K562 (cell line): Measurements from ENCODE around the gene TBXA2R. TPM values are rescaled to one million over a fixed set of nuclear protein-coding genes. Genes with fewer than 3 reads are reported as not detected.

Source experiments
- ARHGAP35 ChIP-seq: fragments of 450-650 bp; IDR thresholded peaks from 2 replicates; pipeline ENCODE4 v1.6.1; 2018; ENCODE audit not compliant: partially characterized antibody
- CSDE1 ChIP-seq, 2 experiments: fragments of 450-650 bp; IDR thresholded peaks; 2 replicates each; pipeline ENCODE4 v1.6.1; 2016; ENCODE audit warnings: mild to moderate bottlenecking in 1 of 2
- DDX20 ChIP-seq: fragments of 450-650 bp; IDR thresholded peaks from 2 replicates; pipeline ENCODE4 v1.6.1; 2016; ENCODE audit warnings: missing genetic modification characterization, low read depth, mild to moderate bottlenecking, missing compliant biosample characterization, moderate library complexity
- MTA3 ChIP-seq: fragments of 450-650 bp; formaldehyde crosslinking; IDR thresholded peaks from 2 replicates; pipeline ENCODE4 v1.6.1; 2017; ENCODE audit warnings: mild to moderate bottlenecking, borderline replicate concordance
- POLR3A ChIP-seq: IDR thresholded peaks from 2 replicates; pipeline ENCODE4 v1.6.1; 2011; ENCODE audit warnings: borderline replicate concordance, mild to moderate bottlenecking, moderate library complexity; ENCODE audit not compliant: insufficient read length, insufficient read depth; ENCODE audit errors: extremely low read depth
- TAF15 ChIP-seq: fragments of 200-400 bp; formaldehyde crosslinking; IDR thresholded peaks from 2 replicates; pipeline ENCODE4 v1.6.1; 2017; ENCODE audit warnings: mild to moderate bottlenecking, low read depth, low read length, moderate library complexity
- ZNF282 ChIP-seq: sonication (generic); formaldehyde crosslinking; IDR thresholded peaks from 2 replicates; pipeline ENCODE4 v1.8.1; 2023; ENCODE audit warnings: missing genetic modification reagents
- polyA plus RNA-seq, 8 experiments: library from polyadenylated mRNA; depleted of rRNA in 4 of 8; stranded (reverse) in 5 of 8; unstranded in 3 of 8; fragments of >200 nt; fragmentation: Nextera tagmentation in 2 of 8; fragmentation: Illumina TruSeq in 1 of 8; extraction: Ambion mirVana in 2 of 8; extraction: Trizol in 1 of 8; gene quantifications; 2 replicates each; pipeline versions ENCODE4 v1.2.1 to v1.2.3, GENCODE V29; 2011 to 2014; ENCODE audit warnings: inconsistent platforms in 1 of 8, missing spikeins in 1 of 8
- total RNA-seq, 7 experiments: library from RNA; depleted of rRNA in 6 of 7; stranded (reverse); fragments of >200 nt in 6 of 7; fragmentation: Illumina TruSeq in 2 of 7; extraction: Trizol in 2 of 7; gene quantifications; 2 replicates each; pipeline versions ENCODE4 v1.2.1 to v1.2.3, GENCODE V29; 2011 to 2021; ENCODE audit warnings: low replicate concordance in 1 of 7
- TF ChIP-seq, protein P1 (sequence below): fragments of 450-650 bp; IDR thresholded peaks from 2 replicates; pipeline ENCODE4 v1.6.1; 2018; ENCODE audit not compliant: partially characterized antibody
- TF ChIP-seq, protein P2 (sequence below), 2 experiments: fragments of 450-650 bp; conservative IDR thresholded peaks; 2 replicates each; pipeline ENCODE4 v1.6.1; 2017; ENCODE audit warnings: mild to moderate bottlenecking in 2 of 2, moderate library complexity in 2 of 2
- TF ChIP-seq, protein P3 (sequence below): fragments of 450-650 bp; IDR thresholded peaks from 2 replicates; pipeline ENCODE4 v1.6.1; 2016; ENCODE audit warnings: mild to moderate bottlenecking
- TF ChIP-seq, protein P4 (sequence below): fragments of 450-650 bp; IDR thresholded peaks from 2 replicates; pipeline ENCODE4 v1.6.1; 2017; ENCODE audit warnings: antibody characterized with exemption, mild to moderate bottlenecking
- TF ChIP-seq, protein P5 (sequence below): fragments of 250-450 bp; sonication (Bioruptor Pico); IDR thresholded peaks from 2 replicates; pipeline ENCODE4 v1.4.0; 2020; ENCODE audit warnings: mild to moderate bottlenecking

Gene TBXA2R
- total and polyA plus RNA-seq, 9 of the 15 experiments (the other 6 are each of a cell fraction or from before 2014, with no cell fraction given), result 1.5 to 24.0 (median 2.8) TPM

DNA sequence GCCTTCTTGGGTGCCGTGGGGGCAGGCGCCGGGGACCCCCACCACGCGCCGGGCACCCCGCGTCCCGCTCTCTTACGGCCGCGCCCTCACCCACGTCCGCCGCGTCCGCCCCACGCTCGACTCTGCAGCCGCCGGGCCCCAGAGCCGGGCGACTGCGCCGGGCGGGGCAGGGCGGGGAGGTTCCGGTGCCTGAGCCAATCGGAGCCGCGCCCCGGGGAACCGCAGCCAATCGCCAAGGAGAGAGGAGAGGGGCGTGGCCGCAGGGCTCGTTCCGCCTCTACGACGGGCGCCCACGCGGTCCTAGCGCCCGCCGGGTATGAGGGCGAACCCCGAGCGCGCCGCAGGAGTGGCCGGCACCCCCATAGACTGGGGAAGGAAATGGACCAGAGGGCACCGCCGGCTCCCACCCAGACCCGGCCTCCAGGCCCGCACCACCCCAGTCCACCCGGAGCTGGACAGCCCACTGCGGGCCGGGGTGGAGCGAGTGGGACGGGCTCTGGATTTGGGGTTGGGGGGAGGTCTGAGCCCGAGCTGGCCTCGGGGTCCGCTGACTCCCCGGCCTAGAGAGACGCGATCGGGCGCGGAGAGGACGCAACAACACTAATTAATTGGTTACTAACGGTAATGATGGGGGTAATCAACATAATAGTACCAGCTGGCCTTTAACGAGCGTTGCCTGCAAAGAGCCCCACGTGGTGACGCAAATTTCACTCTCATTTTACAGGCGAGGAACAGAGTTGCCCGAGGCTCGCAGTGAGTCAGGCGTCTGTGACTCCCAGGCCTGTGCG, 49.0 kb downstream of the TBXA2R start, which contains the start of gene MFSD12 (continued):
- TF ChIP-seq, protein P1, sequence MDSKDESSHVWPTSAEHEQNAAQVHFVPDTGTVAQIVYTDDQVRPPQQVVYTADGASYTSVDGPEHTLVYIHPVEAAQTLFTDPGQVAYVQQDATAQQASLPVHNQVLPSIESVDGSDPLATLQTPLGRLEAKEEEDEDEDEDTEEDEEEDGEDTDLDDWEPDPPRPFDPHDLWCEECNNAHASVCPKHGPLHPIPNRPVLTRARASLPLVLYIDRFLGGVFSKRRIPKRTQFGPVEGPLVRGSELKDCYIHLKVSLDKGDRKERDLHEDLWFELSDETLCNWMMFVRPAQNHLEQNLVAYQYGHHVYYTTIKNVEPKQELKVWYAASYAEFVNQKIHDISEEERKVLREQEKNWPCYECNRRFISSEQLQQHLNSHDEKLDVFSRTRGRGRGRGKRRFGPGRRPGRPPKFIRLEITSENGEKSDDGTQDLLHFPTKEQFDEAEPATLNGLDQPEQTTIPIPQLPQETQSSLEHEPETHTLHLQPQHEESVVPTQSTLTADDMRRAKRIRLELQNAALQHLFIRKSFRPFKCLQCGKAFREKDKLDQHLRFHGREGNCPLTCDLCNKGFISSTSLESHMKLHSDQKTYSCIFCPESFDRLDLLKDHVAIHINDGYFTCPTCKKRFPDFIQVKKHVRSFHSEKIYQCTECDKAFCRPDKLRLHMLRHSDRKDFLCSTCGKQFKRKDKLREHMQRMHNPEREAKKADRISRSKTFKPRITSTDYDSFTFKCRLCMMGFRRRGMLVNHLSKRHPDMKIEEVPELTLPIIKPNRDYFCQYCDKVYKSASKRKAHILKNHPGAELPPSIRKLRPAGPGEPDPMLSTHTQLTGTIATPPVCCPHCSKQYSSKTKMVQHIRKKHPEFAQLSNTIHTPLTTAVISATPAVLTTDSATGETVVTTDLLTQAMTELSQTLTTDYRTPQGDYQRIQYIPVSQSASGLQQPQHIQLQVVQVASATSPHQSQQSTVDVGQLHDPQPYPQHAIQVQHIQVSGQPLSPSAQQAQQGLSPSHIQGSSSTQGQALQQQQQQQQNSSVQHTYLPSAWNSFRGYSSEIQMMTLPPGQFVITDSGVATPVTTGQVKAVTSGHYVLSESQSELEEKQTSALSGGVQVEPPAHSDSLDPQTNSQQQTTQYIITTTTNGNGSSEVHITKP, result peak; percentile 42
- TF ChIP-seq ZNF282 (no peak), POLR3A (no peak), TAF15 (no peak), ARHGAP35 (no peak), CSDE1 (IDR thresholded peaks at IDR 0.05) (no peak; a peak in 1 of 4 replicates), MTA3 (peak; percentile 67), DDX20 (tag) (no peak)
- TF ChIP-seq, protein P2, sequence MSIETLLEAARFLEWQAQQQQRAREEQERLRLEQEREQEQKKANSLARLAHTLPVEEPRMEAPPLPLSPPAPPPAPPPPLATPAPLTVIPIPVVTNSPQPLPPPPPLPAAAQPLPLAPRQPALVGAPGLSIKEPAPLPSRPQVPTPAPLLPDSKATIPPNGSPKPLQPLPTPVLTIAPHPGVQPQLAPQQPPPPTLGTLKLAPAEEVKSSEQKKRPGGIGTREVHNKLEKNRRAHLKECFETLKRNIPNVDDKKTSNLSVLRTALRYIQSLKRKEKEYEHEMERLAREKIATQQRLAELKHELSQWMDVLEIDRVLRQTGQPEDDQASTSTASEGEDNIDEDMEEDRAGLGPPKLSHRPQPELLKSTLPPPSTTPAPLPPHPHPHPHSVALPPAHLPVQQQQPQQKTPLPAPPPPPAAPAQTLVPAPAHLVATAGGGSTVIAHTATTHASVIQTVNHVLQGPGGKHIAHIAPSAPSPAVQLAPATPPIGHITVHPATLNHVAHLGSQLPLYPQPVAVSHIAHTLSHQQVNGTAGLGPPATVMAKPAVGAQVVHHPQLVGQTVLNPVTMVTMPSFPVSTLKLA (conservative IDR thresholded peaks at IDR 0.05), result peak; percentile 89 to 91
- TF ChIP-seq, protein P3, sequence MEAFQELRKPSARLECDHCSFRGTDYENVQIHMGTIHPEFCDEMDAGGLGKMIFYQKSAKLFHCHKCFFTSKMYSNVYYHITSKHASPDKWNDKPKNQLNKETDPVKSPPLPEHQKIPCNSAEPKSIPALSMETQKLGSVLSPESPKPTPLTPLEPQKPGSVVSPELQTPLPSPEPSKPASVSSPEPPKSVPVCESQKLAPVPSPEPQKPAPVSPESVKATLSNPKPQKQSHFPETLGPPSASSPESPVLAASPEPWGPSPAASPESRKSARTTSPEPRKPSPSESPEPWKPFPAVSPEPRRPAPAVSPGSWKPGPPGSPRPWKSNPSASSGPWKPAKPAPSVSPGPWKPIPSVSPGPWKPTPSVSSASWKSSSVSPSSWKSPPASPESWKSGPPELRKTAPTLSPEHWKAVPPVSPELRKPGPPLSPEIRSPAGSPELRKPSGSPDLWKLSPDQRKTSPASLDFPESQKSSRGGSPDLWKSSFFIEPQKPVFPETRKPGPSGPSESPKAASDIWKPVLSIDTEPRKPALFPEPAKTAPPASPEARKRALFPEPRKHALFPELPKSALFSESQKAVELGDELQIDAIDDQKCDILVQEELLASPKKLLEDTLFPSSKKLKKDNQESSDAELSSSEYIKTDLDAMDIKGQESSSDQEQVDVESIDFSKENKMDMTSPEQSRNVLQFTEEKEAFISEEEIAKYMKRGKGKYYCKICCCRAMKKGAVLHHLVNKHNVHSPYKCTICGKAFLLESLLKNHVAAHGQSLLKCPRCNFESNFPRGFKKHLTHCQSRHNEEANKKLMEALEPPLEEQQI, result no peak
- TF ChIP-seq, protein P4, sequence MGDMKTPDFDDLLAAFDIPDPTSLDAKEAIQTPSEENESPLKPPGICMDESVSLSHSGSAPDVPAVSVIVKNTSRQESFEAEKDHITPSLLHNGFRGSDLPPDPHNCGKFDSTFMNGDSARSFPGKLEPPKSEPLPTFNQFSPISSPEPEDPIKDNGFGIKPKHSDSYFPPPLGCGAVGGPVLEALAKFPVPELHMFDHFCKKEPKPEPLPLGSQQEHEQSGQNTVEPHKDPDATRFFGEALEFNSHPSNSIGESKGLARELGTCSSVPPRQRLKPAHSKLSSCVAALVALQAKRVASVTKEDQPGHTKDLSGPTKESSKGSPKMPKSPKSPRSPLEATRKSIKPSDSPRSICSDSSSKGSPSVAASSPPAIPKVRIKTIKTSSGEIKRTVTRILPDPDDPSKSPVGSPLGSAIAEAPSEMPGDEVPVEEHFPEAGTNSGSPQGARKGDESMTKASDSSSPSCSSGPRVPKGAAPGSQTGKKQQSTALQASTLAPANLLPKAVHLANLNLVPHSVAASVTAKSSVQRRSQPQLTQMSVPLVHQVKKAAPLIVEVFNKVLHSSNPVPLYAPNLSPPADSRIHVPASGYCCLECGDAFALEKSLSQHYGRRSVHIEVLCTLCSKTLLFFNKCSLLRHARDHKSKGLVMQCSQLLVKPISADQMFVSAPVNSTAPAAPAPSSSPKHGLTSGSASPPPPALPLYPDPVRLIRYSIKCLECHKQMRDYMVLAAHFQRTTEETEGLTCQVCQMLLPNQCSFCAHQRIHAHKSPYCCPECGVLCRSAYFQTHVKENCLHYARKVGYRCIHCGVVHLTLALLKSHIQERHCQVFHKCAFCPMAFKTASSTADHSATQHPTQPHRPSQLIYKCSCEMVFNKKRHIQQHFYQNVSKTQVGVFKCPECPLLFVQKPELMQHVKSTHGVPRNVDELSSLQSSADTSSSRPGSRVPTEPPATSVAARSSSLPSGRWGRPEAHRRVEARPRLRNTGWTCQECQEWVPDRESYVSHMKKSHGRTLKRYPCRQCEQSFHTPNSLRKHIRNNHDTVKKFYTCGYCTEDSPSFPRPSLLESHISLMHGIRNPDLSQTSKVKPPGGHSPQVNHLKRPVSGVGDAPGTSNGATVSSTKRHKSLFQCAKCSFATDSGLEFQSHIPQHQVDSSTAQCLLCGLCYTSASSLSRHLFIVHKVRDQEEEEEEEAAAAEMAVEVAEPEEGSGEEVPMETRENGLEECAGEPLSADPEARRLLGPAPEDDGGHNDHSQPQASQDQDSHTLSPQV, result peak; percentile 88
- TF ChIP-seq, protein P5, sequence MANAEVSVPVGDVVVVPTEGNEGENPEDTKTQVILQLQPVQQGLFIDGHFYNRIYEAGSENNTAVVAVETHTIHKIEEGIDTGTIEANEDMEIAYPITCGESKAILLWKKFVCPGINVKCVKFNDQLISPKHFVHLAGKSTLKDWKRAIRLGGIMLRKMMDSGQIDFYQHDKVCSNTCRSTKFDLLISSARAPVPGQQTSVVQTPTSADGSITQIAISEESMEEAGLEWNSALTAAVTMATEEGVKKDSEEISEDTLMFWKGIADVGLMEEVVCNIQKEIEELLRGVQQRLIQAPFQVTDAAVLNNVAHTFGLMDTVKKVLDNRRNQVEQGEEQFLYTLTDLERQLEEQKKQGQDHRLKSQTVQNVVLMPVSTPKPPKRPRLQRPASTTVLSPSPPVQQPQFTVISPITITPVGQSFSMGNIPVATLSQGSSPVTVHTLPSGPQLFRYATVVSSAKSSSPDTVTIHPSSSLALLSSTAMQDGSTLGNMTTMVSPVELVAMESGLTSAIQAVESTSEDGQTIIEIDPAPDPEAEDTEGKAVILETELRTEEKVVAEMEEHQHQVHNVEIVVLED, result peak; percentile 79; the same call in 1 of the 2 replicates
